LNCAP (cell line): ENCODE results near the gene TTYH3.

ENCODE experiments used
- TF ChIP-seq, protein P1 (sequence below): fragments of 450-650 bp; IDR thresholded peaks from 2 replicates; pipeline ENCODE4 v1.5.1; 2017; ENCODE audit warnings: mild to moderate bottlenecking

TTYH3 gene

DNA sequence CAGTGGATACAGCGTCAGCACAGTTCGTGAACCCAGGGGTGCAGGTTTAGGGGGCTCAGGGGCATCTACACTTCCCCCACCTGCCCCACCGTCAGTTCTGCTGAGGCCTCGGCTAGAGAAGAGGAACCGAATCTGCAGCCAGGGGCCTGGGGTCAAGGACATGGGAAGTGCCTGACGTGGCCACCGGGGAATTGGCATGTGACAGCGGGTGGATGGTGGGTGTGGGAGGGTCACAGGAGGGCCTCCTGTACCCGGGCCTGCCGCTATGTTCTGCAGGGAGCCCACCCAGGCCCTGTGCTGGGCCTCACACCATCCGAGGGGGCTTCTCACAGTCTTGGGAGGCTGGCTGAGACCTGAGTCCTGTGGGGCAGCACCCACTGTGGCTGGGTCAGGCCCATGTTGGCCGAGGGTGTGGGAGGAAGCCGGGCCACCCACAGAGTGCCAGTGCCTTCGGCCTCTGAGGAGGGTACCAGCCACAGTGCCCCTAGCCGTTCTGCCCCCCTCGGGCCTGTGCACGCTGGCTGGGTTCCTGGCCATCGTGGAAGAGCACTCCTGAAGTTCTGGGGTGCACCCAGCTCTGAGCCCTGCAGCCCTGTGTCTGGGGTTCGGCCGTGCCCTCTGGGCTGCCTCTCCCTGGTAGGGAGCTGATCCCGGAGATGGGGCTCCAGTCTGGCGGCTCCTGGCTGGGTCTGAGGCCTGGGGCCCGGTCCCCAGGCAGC is 5.9 kb downstream of the TTYH3 start:
- TF ChIP-seq, protein P1, sequence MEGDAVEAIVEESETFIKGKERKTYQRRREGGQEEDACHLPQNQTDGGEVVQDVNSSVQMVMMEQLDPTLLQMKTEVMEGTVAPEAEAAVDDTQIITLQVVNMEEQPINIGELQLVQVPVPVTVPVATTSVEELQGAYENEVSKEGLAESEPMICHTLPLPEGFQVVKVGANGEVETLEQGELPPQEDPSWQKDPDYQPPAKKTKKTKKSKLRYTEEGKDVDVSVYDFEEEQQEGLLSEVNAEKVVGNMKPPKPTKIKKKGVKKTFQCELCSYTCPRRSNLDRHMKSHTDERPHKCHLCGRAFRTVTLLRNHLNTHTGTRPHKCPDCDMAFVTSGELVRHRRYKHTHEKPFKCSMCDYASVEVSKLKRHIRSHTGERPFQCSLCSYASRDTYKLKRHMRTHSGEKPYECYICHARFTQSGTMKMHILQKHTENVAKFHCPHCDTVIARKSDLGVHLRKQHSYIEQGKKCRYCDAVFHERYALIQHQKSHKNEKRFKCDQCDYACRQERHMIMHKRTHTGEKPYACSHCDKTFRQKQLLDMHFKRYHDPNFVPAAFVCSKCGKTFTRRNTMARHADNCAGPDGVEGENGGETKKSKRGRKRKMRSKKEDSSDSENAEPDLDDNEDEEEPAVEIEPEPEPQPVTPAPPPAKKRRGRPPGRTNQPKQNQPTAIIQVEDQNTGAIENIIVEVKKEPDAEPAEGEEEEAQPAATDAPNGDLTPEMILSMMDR = no peak

DNA sequence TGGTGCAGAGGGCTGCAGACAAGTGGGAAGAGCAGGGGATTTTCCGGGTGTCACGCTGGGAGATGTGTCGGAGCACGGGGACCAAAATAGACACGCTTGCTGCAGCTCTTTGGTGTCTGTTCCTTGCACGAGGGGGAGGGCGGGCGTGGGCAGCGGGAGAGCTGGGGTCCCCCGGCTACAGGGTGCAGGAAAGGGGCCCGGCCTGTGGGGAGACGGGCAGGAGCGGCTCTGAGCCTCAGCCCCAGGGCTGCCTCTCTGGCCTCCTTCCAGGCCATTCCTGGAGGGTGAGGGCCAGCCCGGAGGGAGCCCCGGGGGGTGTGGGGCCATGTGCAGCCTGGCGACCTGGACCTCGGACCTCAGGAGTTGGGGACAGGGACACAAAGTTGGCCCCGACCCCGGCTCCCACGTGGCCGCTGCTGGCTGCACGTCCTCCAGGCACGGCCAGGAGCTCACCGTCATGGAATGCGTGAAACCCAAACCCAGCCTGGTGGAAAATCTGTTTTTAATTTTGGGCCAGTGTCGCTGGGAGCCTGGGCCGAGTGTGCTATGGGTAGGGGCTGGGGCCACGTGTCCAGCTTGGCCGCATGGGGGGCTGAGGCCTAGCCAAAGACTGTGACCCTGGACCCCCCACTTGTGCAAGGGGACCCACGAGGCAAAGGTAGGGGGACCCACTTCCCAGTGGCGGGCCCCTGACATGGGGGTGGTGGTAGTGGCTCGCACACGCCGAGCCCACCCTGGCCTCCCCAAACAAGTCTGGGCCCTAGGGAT is 6.6 kb downstream of the TTYH3 start:
- TF ChIP-seq, protein P1 = no peak

DNA sequence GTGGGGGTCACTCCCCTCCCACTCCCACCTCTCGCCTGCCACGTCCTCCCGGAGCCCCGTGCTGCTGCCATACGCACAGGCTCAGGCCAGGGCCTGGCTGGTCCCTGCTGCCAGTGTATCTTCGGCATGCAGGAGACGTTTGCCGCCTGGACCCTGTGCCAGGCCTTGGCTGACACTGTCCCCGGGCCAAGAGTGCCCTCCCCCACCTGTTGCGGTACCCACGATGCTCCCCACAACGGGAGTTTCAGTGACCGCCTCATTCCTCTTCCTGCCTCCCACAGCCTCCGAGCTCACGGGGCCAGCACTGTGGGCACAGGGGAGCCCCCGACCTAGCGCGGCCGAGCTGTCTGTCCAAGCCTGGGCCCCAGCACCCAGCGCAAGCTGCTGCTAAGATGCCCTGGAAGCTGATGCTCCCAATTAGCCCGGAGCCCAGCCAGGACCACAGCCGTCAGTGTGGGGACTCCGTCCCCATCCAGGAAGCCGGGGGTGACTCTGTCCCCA is 7.4 kb downstream of the TTYH3 start:
- TF ChIP-seq, protein P1 = no peak

DNA sequence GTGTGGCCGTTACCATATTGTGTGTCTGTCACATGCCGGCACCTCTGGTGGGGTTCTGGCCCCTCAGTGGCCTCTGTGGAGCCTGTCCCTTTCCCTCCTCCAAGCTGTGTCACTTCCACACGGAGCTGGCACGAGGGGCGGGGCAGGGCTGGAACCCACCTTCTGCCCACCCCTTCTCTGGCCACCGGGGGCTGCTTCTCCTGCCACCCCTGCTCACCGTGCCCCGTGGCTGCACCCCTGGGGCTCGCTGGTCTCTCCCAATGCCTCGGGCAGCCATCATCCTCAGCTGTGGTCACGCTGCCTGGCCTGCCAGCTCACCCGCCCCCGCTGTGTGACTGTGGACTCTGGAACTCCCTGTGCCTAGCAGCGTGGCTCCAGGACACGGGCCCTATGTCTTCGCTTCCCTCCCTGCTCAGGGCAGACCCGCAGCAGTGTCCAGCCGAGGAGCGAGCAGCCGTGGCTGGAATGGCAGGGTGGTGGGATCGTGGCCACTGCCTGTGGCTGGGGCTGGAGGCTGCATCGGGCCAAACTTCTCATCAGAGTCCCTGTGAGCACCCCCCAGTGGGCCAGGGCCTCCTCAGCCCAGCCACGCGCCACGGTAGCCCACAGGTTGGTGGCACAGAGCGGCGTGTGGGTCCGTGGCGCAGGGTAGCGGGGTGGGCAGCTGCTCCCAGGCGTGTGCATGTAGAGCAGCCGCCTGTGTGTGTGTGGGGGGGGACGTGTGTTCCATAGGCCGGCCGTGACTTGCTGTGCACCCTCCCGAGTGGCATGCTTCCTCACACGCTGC is 8.1 kb downstream of the TTYH3 start:
- TF ChIP-seq, protein P1 = no peak

DNA sequence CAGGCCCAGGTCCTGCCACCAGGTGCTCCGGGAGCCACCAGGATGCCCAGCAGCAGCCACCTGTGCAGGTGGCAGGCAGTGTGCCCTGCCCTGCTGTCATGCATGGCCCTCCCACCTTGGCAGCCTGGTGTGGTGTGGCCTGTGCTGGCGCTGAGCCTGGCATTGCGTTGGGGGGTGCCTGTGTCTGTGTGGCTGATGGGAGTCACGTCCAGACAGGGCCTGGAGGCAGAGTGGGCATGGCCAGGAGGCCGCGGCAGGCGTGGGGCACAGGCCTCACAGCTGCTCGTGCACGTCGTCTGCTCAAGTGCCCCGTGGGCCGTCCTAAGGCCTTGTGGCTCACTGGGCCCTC is 8.7 kb downstream of the TTYH3 start:
- TF ChIP-seq, protein P1 = no peak

DNA sequence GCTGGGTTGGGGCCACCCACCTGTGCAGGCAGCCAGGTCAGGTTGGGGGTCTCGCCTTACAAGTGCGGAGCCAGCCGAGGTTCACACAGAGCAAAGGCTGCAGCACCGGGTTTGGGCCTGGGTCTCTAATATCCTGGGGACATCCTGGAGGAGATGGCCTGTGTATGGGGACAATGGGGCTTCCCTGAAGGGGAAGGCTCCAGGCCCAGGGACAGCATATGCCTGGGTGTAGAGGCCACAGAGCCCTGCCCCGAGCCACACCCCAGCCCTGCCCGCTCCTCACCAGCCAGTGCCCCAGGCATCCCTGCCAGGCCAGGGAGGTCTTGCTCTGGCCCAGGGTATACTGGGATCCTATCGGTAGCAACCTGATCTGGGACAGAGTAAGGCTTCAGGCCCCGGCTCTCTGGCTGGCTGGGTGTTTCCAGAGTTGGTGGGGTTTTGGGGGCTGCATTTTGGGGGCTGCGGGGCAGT is 9.1 kb downstream of the TTYH3 start:
- TF ChIP-seq, protein P1 = no peak
